Psoas muscle (tissue), 8 donors: Measurements from ENCODE around the gene TYW3. TPM values are rescaled to one million over a fixed set of nuclear protein-coding genes. Genes with fewer than 3 reads are reported as not detected.

Source experiments
- ATAC-seq, 4 donors: fragments of 200-7000 bp; cut with Tn5 transposase; one replicate each; pipeline ENCODE4 v1.9.1; 2020; ENCODE audit warnings: moderate library complexity in 3 of 4, mild to moderate bottlenecking in 2 of 4
- DNase-seq, 2 donors: peaks; one replicate each; pipeline ENCODE4 v3.0.0-alpha.2; 2020
- H3K27ac ChIP-seq: fragments of 200-600 bp; one replicate; pipeline ENCODE4 v1.8.0; 2022
- H3K27me3 ChIP-seq, 3 donors: fragments of 200-600 bp in 1 of 3; one replicate each; pipeline versions ENCODE4 v1.6.1 to v1.8.0; 2013 to 2022; ENCODE audit warnings: low read length in 2 of 3, mild to moderate bottlenecking in 2 of 3, moderate library complexity in 1 of 3; ENCODE audit not compliant: insufficient read depth in 3 of 3
- H3K36me3 ChIP-seq, 2 donors: fragments of 200-600 bp in 1 of 2; one replicate each; pipeline versions ENCODE4 v1.6.1 to v1.8.0; 2013 to 2022; ENCODE audit warnings: low read depth in 1 of 2, mild to moderate bottlenecking in 1 of 2, moderate library complexity in 1 of 2; ENCODE audit not compliant: insufficient read depth in 1 of 2
- H3K4me1 ChIP-seq: fragments of 200-600 bp; one replicate; pipeline ENCODE4 v1.8.0; 2022
- H3K4me3 ChIP-seq: fragments of 200-600 bp; one replicate; pipeline ENCODE4 v1.8.0; 2022; ENCODE audit warnings: mild to moderate bottlenecking
- H3K9me3 ChIP-seq: fragments of 200-600 bp; one replicate; pipeline ENCODE4 v1.8.0; 2022
- WGBS, 3 donors: extraction: QIAGEN DNeasy Blood & Tissue Kit; methylation state at CpG; one replicate each; pipeline versions ENCODE4 v1.1.6 to v1.1.7; 2013; 5-methylcytosine and 5-hydroxymethylcytosine counted together
- intact Hi-C, 2 donors: fragments of 100-400 bp; cut with DNase I; formaldehyde crosslinking; loops; one replicate each; pipeline versions ENCODE4 v1.11.0 to v1.14.2; 2022
- polyA plus RNA-seq, 3 donors: library from polyadenylated mRNA; stranded (reverse); fragments of 200-250 nt; gene quantifications; one replicate each; pipeline ENCODE4 v1.2.3, GENCODE V29; 2013
- total RNA-seq, 4 donors: library from RNA; stranded (reverse); fragmentation: NEBNext Ultra II Directional in 2 of 4; extraction: Animal tissue kit (Norgen Biotek cat#: 25700) in 2 of 4; gene quantifications; one replicate each; pipeline versions ENCODE4 v1.2.1 to v1.2.4, GENCODE V29; 2021 to 2023
- TF ChIP-seq, protein P1 (sequence below): fragments of 200-600 bp; IDR thresholded peaks from one replicate; pipeline ENCODE4 v1.8.0; 2022; ENCODE audit warnings: antibody characterized with exemption
- donor health status: healthy with polysubstance abuse.
- donor health status: DM: no; HTN: no; CAD: no; lungs with moderate emphysema.
- donor health status: Bipolar disorder and iron deficiency.
- donor health status: healthy.
- donor health status: DM: yes; HTN: yes; CAD: no.
- donor health status: DM: no; HTN: no; CAD: no.
- donor health status: DM: no; HTN: no; CAD: no.
- donor health status: DM: yes; HTN: yes; CAD: no.

Gene TYW3
- total and polyA plus RNA-seq, 7 donors, result 7.1 to 21.5 (median 9.8) TPM

- Histone ChIP-seq H3K27me3 (no peaks in the 10 kb centered on the region), H3K9me3 (no peaks in the 10 kb centered on the region), H3K4me1 (no peaks in the 10 kb centered on the region), H3K4me3 (no peak overlapping the region), H3K36me3 (peaks cover 7 to 96% of the 10 kb centered on the region in 2 donors), H3K27ac (no peak overlapping the region)
- DNase-seq (no peak), ATAC-seq (no peak)
- intact Hi-C loops, result no loop called here
- 79 to 87% (median 82%) methylated on average over 1 of the region's 1 CpG for WGBS, 3 donors
- TF ChIP-seq, protein P1, sequence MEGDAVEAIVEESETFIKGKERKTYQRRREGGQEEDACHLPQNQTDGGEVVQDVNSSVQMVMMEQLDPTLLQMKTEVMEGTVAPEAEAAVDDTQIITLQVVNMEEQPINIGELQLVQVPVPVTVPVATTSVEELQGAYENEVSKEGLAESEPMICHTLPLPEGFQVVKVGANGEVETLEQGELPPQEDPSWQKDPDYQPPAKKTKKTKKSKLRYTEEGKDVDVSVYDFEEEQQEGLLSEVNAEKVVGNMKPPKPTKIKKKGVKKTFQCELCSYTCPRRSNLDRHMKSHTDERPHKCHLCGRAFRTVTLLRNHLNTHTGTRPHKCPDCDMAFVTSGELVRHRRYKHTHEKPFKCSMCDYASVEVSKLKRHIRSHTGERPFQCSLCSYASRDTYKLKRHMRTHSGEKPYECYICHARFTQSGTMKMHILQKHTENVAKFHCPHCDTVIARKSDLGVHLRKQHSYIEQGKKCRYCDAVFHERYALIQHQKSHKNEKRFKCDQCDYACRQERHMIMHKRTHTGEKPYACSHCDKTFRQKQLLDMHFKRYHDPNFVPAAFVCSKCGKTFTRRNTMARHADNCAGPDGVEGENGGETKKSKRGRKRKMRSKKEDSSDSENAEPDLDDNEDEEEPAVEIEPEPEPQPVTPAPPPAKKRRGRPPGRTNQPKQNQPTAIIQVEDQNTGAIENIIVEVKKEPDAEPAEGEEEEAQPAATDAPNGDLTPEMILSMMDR, result no peak
These were observed 18.3 kb upstream of the TYW3 start for GRCh38 chr1:74714429-74715235.

- Histone ChIP-seq H3K9me3 (no peaks in the 10 kb centered on the region), H3K27me3 (no peaks in the 10 kb centered on the region), H3K4me1 (no peaks in the 10 kb centered on the region), H3K27ac (no peak overlapping the region), H3K36me3 (peaks cover 7 to 96% of the 10 kb centered on the region in 2 donors), H3K4me3 (no peak overlapping the region)
- DNase-seq (no peak), ATAC-seq (no peak)
- intact Hi-C loops, result no loop called here
- TF ChIP-seq, protein P1, result no peak
- WGBS, 3 donors, result 76 to 87% (median 79%) methylated on average over 1 of the region's 1 CpG
These were observed 17.8 kb upstream of the TYW3 start for GRCh38 chr1:74715236-74715502.

DNA sequence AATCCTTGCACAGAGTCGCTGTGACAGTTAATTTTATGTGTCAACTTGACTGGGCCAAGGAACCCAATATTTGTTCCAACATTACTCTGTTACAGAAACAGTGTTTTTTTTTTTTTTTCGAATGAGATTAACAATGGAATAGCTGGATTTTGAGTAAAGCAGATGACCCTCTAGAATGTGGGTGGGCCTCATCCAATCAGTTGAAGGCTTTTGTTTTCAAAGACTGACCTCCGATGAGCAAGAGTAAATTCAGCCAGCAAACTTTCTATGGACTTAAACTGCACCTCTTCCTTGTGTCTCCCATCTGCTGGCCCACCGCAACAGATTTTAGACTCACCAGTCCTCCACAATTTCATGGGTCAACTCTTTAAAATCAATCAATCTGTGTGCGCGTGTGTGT is 17.1 kb upstream of the TYW3 start:
- 80 to 95% (median 93%) methylated on average over 6 of the region's 6 CpGs for WGBS, 3 donors
- intact Hi-C loops, result no loop called here
- no peak for DNase-seq
- Histone ChIP-seq H3K9me3 (no peaks in the 10 kb centered on the region), H3K36me3 (peaks cover 7 to 96% of the 10 kb centered on the region in 2 donors), H3K4me1 (no peaks in the 10 kb centered on the region), H3K27ac (no peak overlapping the region), H3K4me3 (no peak overlapping the region), H3K27me3 (no peaks in the 10 kb centered on the region)
- ATAC-seq, result no peak
- TF ChIP-seq, protein P1, result no peak

DNA sequence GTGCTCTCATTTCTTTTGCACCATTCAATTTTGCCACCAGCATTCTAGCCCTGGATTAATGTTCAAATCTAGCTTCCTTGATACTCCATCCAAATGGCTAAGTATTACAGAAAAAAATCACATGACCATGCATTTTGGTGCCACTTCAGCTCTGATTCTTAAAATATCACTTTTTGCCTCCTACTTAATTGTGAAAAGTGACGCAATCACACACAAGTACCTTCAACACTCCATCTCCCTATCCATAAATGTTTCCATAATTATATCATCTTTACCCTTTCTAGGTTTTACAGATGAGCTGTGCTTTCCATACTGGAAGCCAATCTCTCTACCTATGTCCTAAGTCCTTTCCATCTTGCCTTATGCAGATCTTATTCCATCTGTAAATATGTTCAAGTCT is 16.1 kb upstream of the TYW3 start:
- WGBS, 3 donors, result 97 to 98% (median 97%) methylated on average over 1 of the region's 1 CpG
- H3K27ac ChIP-seq, result no peak overlapping the region
- H3K9me3 ChIP-seq, result no peaks in the 10 kb centered on the region
- TF ChIP-seq, protein P1, result no peak
- H3K27me3 ChIP-seq, result no peaks in the 10 kb centered on the region
- intact Hi-C loops, result no loop called here
- H3K4me1 ChIP-seq, result no peaks in the 10 kb centered on the region
- H3K36me3 ChIP-seq, result peaks cover 7 to 96% of the 10 kb centered on the region in 2 donors
- H3K4me3 ChIP-seq, result no peak overlapping the region
- no peak for DNase-seq
- no peak for ATAC-seq

DNA sequence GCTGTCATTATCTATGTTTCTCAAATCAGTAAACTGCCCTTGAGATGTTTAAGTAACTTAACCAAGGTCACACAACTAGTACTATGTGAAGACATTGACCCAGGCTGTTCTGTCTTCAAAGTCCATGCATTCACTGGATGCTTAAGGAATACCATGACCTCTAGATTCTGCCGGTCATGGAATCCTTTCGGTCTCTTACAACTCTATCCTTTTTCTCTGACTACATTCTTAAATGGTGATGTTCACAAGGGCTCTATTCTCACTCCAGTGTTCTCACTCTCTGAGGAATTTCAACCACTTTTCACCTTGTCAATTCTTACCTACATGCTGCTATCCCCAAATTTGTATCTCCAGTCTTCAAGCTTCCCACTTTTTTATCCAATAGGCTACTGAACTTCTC is 15.3 kb upstream of the TYW3 start:
- intact Hi-C loops, result no loop called here
- DNase-seq, result no peak
- WGBS, 3 donors, result 87 to 100% (median 92%) methylated on average over 2 of the region's 2 CpGs
- H3K27ac ChIP-seq, result no peak overlapping the region
- TF ChIP-seq, protein P1, result no peak
- no peaks in the 10 kb centered on the region for H3K4me1 ChIP-seq
- H3K36me3 ChIP-seq, result peaks cover 7 to 98% of the 10 kb centered on the region in 2 donors
- no peak overlapping the region for H3K4me3 ChIP-seq
- H3K9me3 ChIP-seq, result no peaks in the 10 kb centered on the region
- no peak for ATAC-seq
- no peaks in the 10 kb centered on the region for H3K27me3 ChIP-seq
